ENCODE data around the gene OPCML.

Gene OPCML

DNA sequence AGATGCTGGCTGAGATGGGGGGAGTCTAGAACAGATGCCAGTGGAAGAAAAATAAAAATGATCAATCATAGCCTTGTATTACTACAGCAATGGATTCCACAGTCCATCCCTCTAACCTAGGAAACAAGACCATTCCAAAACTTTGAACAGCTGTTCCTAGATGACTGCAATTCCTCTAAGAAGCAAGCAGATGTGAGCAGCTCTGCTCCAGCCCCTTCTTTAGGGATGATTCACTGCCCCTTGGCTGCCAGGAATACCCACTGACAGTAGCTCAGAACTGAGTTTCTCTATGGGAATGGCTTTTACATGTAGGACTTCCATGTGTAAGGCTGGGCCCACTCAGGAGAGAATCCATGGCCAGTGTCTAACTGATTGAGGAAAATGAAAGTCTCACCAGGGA, 943.9 kb downstream of the OPCML start:
- DNase-seq (ENCODE audit: low read depth) = no peak
- H3K4me3 ChIP-seq (replicated peaks; ENCODE audit: low read depth, low read length) = no peak overlapping the region
- TF ChIP-seq, protein P1, sequence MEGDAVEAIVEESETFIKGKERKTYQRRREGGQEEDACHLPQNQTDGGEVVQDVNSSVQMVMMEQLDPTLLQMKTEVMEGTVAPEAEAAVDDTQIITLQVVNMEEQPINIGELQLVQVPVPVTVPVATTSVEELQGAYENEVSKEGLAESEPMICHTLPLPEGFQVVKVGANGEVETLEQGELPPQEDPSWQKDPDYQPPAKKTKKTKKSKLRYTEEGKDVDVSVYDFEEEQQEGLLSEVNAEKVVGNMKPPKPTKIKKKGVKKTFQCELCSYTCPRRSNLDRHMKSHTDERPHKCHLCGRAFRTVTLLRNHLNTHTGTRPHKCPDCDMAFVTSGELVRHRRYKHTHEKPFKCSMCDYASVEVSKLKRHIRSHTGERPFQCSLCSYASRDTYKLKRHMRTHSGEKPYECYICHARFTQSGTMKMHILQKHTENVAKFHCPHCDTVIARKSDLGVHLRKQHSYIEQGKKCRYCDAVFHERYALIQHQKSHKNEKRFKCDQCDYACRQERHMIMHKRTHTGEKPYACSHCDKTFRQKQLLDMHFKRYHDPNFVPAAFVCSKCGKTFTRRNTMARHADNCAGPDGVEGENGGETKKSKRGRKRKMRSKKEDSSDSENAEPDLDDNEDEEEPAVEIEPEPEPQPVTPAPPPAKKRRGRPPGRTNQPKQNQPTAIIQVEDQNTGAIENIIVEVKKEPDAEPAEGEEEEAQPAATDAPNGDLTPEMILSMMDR (IDR thresholded peaks at IDR 0.05; ENCODE audit: low read length, missing control alignments) = no peak

DNA sequence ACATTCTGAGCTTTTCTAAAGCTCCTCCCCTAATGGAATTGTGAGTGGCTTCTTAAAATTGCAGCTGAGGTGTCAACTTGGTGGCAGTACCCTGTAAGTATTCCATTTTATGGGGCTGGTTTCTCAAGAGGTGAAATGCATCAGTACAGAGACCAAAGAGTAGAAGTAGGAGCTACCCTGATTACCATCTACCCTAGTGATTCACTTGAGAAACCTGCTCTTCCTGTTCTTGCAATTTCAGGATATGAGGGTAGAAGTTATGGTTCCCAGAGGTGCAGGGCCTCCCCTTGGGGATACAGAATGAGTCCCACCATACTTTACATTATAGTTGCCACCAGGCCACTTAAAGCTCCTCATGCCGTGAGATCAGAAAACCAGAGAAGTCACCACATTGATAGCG, 944.6 kb downstream of the OPCML start:
- H3K4me3 ChIP-seq (replicated peaks; ENCODE audit: low read depth, low read length) = no peak overlapping the region
- TF ChIP-seq, protein P1 (IDR thresholded peaks at IDR 0.05; ENCODE audit: low read length, missing control alignments) = no peak
- no peak for DNase-seq (ENCODE audit: low read depth)

DNA sequence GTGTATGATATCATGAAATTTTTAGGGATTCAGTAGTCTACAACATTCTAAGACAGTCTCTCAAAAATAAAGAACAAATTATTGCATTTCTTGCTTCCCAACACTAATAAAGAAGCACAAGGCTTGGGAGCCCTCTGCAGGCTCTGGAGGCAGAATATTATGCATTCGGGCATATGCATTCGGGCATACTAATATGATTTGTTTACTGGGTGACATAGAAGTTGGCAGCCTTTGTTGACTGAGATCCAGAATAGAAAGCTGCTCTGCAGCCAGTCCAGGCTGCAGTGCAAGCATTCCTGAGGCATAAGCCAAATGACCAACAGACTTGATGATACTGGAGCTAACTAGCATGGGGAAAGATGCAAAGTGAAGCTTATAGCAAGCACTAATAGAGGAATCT, 945.5 kb downstream of the OPCML start:
- TF ChIP-seq, protein P1 (IDR thresholded peaks at IDR 0.05; ENCODE audit: low read length, missing control alignments) = no peak
- no peak overlapping the region for H3K4me3 ChIP-seq (replicated peaks; ENCODE audit: low read depth, low read length)
- DNase-seq (ENCODE audit: low read depth) = peak; percentile 5

DNA sequence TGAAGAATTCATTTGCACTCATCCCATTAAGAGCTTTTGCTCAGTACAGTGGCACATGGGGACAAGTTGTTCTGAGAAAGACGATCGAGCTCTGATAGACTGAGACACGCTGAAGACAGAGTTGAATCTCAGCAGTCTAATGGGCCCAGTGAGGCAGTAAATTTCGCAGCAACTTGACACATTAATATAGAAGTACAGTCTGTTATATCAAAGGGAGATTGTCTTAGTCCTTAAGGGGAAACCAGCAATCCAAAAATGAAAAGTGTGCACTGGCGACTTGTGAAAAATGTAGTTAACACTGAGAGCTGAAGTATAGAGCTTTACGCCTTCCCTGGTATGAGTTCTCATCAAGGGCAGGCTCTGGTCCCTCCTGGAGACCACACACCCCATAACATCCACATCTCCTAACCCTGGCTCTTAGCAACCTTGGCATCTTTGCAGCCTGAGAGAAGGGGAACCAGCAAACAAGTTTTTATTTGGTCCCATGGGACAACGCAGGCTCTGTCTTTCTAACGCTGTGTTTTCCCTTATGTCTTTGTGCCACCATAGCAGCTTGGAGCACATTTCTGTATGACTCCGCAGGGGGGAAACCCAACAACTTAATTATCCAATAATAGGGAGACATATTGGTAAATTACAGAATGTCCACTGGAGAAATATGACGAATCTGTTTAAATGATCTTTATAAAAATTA, 952.5 kb downstream of the OPCML start:
- no peak overlapping the region for H3K4me3 ChIP-seq (replicated peaks; ENCODE audit: low read depth, low read length)
- TF ChIP-seq, protein P1 (IDR thresholded peaks at IDR 0.05; ENCODE audit: low read length, missing control alignments) = no peak
- no peak for DNase-seq (ENCODE audit: low read depth)

DNA sequence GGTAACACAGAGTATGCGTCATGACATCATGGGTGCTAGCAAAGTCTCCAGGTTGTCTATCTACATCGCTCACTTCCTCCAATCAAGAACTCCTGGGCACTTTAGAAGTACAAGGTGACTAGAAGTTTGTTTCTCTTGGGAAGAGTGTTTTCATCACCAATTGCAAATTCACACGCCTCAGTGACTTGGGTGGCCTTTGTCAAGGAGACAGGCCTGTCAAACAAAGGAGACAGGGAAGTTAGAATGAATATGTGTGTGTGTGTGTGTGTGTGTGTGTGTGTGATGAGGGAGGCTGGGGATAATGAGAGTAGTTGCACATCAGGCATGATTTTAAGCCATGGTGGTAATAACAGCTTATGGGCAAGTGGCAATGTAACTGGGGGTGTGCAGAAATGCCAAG, 953.2 kb downstream of the OPCML start:
- H3K4me3 ChIP-seq (replicated peaks; ENCODE audit: low read depth, low read length) = no peak overlapping the region
- no peak for DNase-seq (ENCODE audit: low read depth)
- TF ChIP-seq, protein P1 (IDR thresholded peaks at IDR 0.05; ENCODE audit: low read length, missing control alignments) = no peak

DNA sequence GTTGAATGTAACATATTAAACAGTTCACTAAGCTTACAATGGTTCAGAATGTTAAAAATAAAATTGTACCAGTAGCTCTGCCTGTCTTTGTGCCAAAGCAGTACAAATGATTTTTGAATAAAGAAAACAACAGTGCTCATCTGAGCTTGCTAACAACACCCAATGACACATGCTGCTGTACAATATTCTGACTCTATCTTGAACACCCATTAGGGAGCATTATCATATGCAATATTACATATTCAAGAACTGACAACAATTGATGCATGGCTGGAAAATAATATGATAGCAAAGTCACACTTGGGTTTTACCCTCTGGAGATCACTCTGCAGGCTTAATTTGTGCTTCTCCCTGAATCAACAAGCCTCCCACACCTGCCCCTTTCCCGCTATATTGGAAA, 953.7 kb downstream of the OPCML start:
- TF ChIP-seq, protein P1 (IDR thresholded peaks at IDR 0.05; ENCODE audit: low read length, missing control alignments) = no peak
- no peak overlapping the region for H3K4me3 ChIP-seq (replicated peaks; ENCODE audit: low read depth, low read length)
- DNase-seq (ENCODE audit: low read depth) = no peak

DNA sequence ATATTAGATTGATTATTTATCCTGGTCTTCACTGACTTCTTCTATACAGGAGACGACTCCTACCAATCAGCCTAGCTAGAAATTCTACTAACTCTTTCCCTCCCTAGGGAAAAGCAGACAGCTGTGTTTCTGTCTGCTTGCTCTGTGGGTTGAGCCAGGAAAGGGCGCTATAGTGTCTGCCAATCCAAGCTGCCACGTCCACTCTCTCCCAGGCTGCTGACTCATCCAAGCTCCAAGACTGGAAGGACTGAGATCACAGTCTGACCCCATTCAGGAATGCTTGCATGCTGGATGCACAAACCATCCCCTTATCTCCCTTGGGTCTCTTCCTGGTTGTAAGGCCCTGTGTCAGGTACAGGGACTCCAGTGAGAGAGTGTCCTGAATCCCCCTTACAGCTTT, 955.6 kb downstream of the OPCML start:
- TF ChIP-seq, protein P1 (IDR thresholded peaks at IDR 0.05; ENCODE audit: low read length, missing control alignments) = no peak
- H3K4me3 ChIP-seq (replicated peaks; ENCODE audit: low read depth, low read length) = no peak overlapping the region
- DNase-seq (ENCODE audit: low read depth) = peak; percentile 90
